Dermis blood vessel endothelial cell (primary cell): ENCODE data around the gene ITCH. TPM values are rescaled to one million over a fixed set of nuclear protein-coding genes. Genes with fewer than 3 reads are reported as not detected.
"Not testable (repeated sequence)": the region's sequence is repeated elsewhere in the genome, so short reads cannot be mapped to it uniquely, and the experiment has no call there.

Experiments used
- DNase-seq: peaks from one replicate; pipeline ENCODE4 v3.0.0; 2010
- total RNA-seq: library from RNA; depleted of rRNA; stranded (reverse); fragments of >200 nt; gene quantifications from 2 replicates; pipeline ENCODE4 v1.2.3, GENCODE V29; 2014

Gene ITCH
- total RNA-seq, 1 donor from 2014 or later = 70.3 TPM

GRCh38 chr20:34468951-34469350, 105.9 kb downstream of the ITCH start:
- DNase-seq = no peak

- DNase-seq = peak; percentile 70
These were observed 109.3 kb downstream of the ITCH start for GRCh38 chr20:34472246-34472925.

- peak; percentile 59 for DNase-seq
These were observed 110.3 kb downstream of the ITCH start for GRCh38 chr20:34473262-34473883.

GRCh38 chr20:34475979-34476736, 113.1 kb downstream of the ITCH start:
- DNase-seq = peak; percentile 52

- no peak for DNase-seq
These were observed 116.6 kb downstream of the ITCH start for GRCh38 chr20:34479627-34480026.

GRCh38 chr20:34482154-34482553, 119.1 kb downstream of the ITCH start:
- not testable (repeated sequence) for DNase-seq

GRCh38 chr20:34483585-34484220, 120.6 kb downstream of the ITCH start:
- not testable (repeated sequence) for DNase-seq

GRCh38 chr20:34485068-34485634, 122.1 kb downstream of the ITCH start:
- no peak for DNase-seq

GRCh38 chr20:34491226-34491931, 128.3 kb downstream of the ITCH start:
- no peak for DNase-seq

- DNase-seq = no peak
These were observed 128.9 kb downstream of the ITCH start for GRCh38 chr20:34491932-34492509.

- peak; percentile 51 for DNase-seq
These were observed 130.6 kb downstream of the ITCH start for GRCh38 chr20:34493646-34494045.

GRCh38 chr20:34495307-34495706, 132.2 kb downstream of the ITCH start:
- no peak for DNase-seq

GRCh38 chr20:34495916-34496315, 132.8 kb downstream of the ITCH start:
- no peak for DNase-seq

- DNase-seq = not testable (repeated sequence)
These were observed 134.5 kb downstream of the ITCH start for GRCh38 chr20:34497596-34497995.

GRCh38 chr20:34500823-34501222, 137.8 kb downstream of the ITCH start:
- no peak for DNase-seq

- DNase-seq = peak; percentile 28
These were observed 143.4 kb downstream of the ITCH start for GRCh38 chr20:34506480-34506879.

GRCh38 chr20:34507702-34508413, 144.8 kb downstream of the ITCH start:
- no peak for DNase-seq

- DNase-seq = no peak
These were observed 147.5 kb downstream of the ITCH start for GRCh38 chr20:34510575-34510974.

GRCh38 chr20:34511891-34512265, 148.8 kb downstream of the ITCH start:
- DNase-seq = no peak

- DNase-seq = peak; percentile 25
These were observed 149.3 kb downstream of the ITCH start for GRCh38 chr20:34512266-34512954.
